HS-5 (cell line): ENCODE measurements around the gene NELL2.

Experiments
- DNase-seq: peaks from one replicate; pipeline ENCODE4 v3.0.0-alpha.2; 2012; ENCODE audit warnings: low read depth

NELL2 gene

GRCh38 chr12:44526655-44527182 lies 349.4 kb downstream of the NELL2 start:
- no peak for DNase-seq

- no peak for DNase-seq
Measured at GRCh38 chr12:44525806-44526654, 350.1 kb downstream of the NELL2 start.

- no peak for DNase-seq
Measured at GRCh38 chr12:44523828-44524227, 352.3 kb downstream of the NELL2 start.

- no peak for DNase-seq
Measured at GRCh38 chr12:44521702-44522101, 354.4 kb downstream of the NELL2 start.

GRCh38 chr12:44519931-44520330 lies 356.2 kb downstream of the NELL2 start:
- DNase-seq, result no peak

GRCh38 chr12:44511289-44511688 lies 364.8 kb downstream of the NELL2 start:
- DNase-seq, result no peak

GRCh38 chr12:44510510-44510909 lies 365.6 kb downstream of the NELL2 start:
- no peak for DNase-seq

GRCh38 chr12:44510076-44510475 lies 366.0 kb downstream of the NELL2 start:
- no peak for DNase-seq

- peak; percentile 9 for DNase-seq
Measured at GRCh38 chr12:44509471-44509870, 366.6 kb downstream of the NELL2 start.

- DNase-seq, result no peak
Measured at GRCh38 chr12:44507461-44507860, 368.7 kb downstream of the NELL2 start.

- DNase-seq, result no peak
Measured at GRCh38 chr12:44504799-44505198, 371.3 kb downstream of the NELL2 start.

GRCh38 chr12:44503329-44503728 lies 372.8 kb downstream of the NELL2 start:
- DNase-seq, result no peak

- no peak for DNase-seq
Measured at GRCh38 chr12:44502681-44503080, 373.4 kb downstream of the NELL2 start.

GRCh38 chr12:44500423-44500822 lies 375.7 kb downstream of the NELL2 start:
- DNase-seq, result no peak

GRCh38 chr12:44497044-44497443 lies 379.1 kb downstream of the NELL2 start:
- no peak for DNase-seq

- DNase-seq, result no peak
Measured at GRCh38 chr12:44490181-44490580, 385.9 kb downstream of the NELL2 start.

- no peak for DNase-seq
Measured at GRCh38 chr12:44488180-44488579, 387.9 kb downstream of the NELL2 start.

- DNase-seq, result no peak
Measured at GRCh38 chr12:44484862-44485261, 391.3 kb downstream of the NELL2 start.

- DNase-seq, result no peak
Measured at GRCh38 chr12:44477331-44477980, 398.7 kb downstream of the NELL2 start.

GRCh38 chr12:44476683-44477082 lies 399.4 kb downstream of the NELL2 start:
- no peak for DNase-seq

- DNase-seq, result no peak
Measured at GRCh38 chr12:44465139-44465538, 411.0 kb downstream of the NELL2 start.

GRCh38 chr12:44464180-44464579 lies 411.9 kb downstream of the NELL2 start:
- no peak for DNase-seq

GRCh38 chr12:44462729-44463128 lies 413.4 kb downstream of the NELL2 start:
- DNase-seq, result no peak
